ENCODE data around the gene NKD1. TPM values are rescaled to one million over a fixed set of nuclear protein-coding genes. Genes with fewer than 3 reads are reported as not detected.

The NKD1 gene, protein sequence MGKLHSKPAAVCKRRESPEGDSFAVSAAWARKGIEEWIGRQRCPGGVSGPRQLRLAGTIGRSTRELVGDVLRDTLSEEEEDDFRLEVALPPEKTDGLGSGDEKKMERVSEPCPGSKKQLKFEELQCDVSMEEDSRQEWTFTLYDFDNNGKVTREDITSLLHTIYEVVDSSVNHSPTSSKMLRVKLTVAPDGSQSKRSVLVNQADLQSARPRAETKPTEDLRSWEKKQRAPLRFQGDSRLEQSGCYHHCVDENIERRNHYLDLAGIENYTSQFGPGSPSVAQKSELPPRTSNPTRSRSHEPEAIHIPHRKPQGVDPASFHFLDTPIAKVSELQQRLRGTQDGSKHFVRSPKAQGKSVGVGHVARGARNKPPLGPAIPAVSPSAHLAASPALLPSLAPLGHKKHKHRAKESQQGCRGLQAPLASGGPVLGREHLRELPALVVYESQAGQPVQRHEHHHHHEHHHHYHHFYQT
- total RNA-seq = 0.90 TPM
- 0.98 TPM for polyA plus RNA-seq
- long read RNA-seq, donor 1 = 0 reads
- long read RNA-seq, donor 2 = 0 reads
- long read RNA-seq, donor 3 = 0 reads
- long read RNA-seq, donor 4, full-length matches to known transcripts = 1 of 1 reads
- long read RNA-seq, donor 4, partial matches to known transcripts = 0 of 1 reads
- long read RNA-seq, donor 4, other reads (novel, unspliced or antisense) = 0 of 1 reads
- long read RNA-seq, donor 5, full-length matches to known transcripts = 2 of 2 reads
- long read RNA-seq, donor 5, partial matches to known transcripts = 0 of 2 reads
- long read RNA-seq, donor 5, other reads (novel, unspliced or antisense) = 0 of 2 reads
- long read RNA-seq, donor 6 = 0 reads
- long read RNA-seq, donor 7, full-length matches to known transcripts = 2 of 2 reads
- long read RNA-seq, donor 7, partial matches to known transcripts = 0 of 2 reads
- long read RNA-seq, donor 7, other reads (novel, unspliced or antisense) = 0 of 2 reads
- long read RNA-seq, donor 8 = 0 reads
- long read RNA-seq, donor 9 = 0 reads
- long read RNA-seq, donor 10 = 0 reads

DNA sequence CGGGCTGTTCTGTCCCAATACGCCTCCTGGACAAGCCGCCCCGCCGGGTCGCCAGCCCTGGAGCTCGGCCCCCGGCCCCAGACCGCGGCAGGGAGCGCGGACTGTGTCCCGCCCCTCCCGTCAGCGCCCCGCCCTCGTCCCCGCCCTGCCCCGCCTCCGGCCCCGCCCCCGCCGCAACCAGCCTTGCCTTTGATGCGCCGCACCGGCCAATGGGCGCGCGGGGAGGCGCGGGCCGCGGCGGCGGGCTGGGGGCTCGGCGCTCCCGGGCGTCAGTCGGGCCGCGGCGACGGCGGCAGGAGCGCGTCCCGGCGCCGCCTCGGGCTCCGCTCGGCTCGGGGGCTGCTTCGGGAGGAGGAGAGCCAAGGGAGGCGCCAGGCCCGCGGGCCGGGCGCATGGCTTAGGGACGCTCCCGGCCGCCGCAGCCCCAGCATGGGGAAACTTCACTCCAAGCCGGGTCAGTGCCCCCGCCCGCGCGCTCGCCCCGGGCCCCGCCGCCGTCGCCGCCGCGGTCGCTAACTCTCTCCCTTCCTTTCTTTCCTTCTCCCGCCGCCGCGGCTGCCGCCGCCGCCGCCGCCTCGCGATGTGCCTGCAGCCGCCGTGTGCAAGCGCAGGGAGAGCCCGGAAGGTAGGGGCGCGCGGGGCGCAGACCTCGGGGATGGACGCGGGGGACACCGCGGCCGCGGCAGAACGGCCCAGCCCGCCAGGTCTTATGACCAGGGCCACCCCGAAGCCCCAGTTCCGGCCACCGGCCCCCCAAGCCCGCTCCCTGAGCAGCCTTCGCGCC is at the start of gene NKD1:
Gene NKD1, plus strand, starts transcription at position 272 of the 784 bp plus-strand sequence. Its CDS starts 158 bp downstream, at position 430.
- Histone ChIP-seq H3K27me3 (ENCODE audit: control insufficient read depth in 2 of 2, insufficient read depth in 1 of 2, low read length in 1 of 2) (peaks cover 49 to 77% of the 10 kb centered on the region in 2 donors), H3K27ac (ENCODE audit: low read depth in 1 of 2, low read length in 1 of 2) (peak within 1 kb of the TSS in 1 of 2 donors; percentile 83), H3K4me3 (ENCODE audit: low read length in 2 of 2) (peak within 1 kb of the TSS; percentile 59 to 68), H3K4me1 (ENCODE audit: control insufficient read depth in 2 of 2, insufficient read depth in 2 of 2, low read length in 2 of 2) (peaks cover 3 to 12% of the 10 kb centered on the region in 2 donors), H3K36me3 (ENCODE audit: control insufficient read depth in 2 of 2, insufficient read depth in 2 of 2, low read length in 1 of 2) (no peaks in the 10 kb centered on the region), H3K9me3 (ENCODE audit: control insufficient read depth in 2 of 2, insufficient read depth in 1 of 2, low read length in 1 of 2) (peaks cover 0 to 11% of the 10 kb centered on the region in 2 donors)
- DNase-seq (ENCODE audit: low read depth in 6 of 9, low spot score in 9 of 9) = peak in 7 of 9 donors; percentile 34 to 78 (median 57)
- under 1% methylated on average over 108 of the region's 113 CpGs for WGBS

DNA sequence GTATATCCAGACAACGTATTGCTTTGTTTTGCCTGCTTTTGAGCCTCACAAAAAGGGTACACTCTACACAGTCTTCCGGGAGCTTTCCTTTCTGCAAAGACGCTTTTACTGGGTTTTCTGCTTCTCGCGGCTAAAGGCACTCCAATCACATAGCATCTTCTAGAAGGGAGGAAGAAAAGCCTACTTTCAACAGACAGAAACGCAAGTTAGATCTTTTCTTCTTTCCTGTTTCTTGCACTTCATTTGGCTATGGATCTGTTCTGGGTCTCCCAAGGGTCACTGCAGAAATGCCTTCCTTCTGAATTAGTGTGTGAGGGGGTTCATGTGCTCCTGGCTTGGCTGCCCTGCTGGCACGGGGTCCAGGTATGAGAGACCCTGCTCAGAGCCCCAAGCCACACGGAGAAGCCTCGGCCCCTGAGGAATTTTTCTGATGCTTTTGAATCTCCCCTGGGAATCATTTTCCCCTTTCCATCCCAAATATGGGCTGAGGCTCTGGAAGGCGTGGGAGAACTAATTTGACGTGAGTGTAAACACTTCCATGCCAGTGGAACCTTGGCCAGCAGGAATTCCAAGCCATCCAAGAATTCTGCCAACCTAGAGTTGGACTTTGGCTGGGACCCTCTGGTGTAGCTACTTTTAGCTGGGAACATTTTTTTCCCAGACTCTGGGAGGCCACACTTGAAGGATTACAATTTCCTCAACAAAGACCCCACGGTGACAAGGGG is 49.6 kb upstream of the NKD1 start:
- H3K27me3 ChIP-seq (ENCODE audit: control insufficient read depth in 2 of 2, insufficient read depth in 1 of 2, low read length in 1 of 2) = no peaks in the 10 kb centered on the region
- H3K4me3 ChIP-seq (ENCODE audit: low read length in 2 of 2) = no peak overlapping the region
- WGBS = 87% methylated on average over 12 of the region's 12 CpGs
- H3K9me3 ChIP-seq (ENCODE audit: control insufficient read depth in 2 of 2, insufficient read depth in 1 of 2, low read length in 1 of 2) = peaks cover 0 to 2% of the 10 kb centered on the region in 2 donors
- no peaks in the 10 kb centered on the region for H3K4me1 ChIP-seq (ENCODE audit: control insufficient read depth in 2 of 2, insufficient read depth in 2 of 2, low read length in 2 of 2)
- no peak overlapping the region for H3K27ac ChIP-seq (ENCODE audit: low read depth in 1 of 2, low read length in 1 of 2)
- H3K36me3 ChIP-seq (ENCODE audit: control insufficient read depth in 2 of 2, insufficient read depth in 2 of 2, low read length in 1 of 2) = no peaks in the 10 kb centered on the region
- DNase-seq (ENCODE audit: low read depth in 6 of 9, low spot score in 9 of 9) = no peak

DNA sequence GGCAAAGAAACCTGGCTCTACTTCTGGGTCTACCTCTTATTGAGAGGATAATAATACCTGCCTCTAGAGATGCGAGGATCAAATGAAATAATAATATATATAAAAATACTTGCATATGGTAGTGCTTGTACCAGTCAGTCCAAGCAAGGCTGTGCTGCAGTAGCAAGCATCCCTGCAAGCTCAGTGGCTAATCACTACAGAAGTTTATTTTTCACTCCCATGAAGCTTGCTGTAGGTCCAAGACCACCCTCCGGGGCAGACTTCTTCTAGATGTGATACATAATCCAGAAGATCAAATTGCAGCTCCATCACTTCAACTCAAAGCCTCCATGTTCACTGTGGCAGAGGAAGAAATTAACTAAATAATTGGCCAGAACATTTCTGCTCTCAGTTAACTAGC is 48.9 kb upstream of the NKD1 start:
- no peak for DNase-seq (ENCODE audit: low read depth in 6 of 9, low spot score in 9 of 9)
- Histone ChIP-seq H3K4me1 (ENCODE audit: control insufficient read depth in 2 of 2, insufficient read depth in 2 of 2, low read length in 2 of 2) (no peaks in the 10 kb centered on the region), H3K27me3 (ENCODE audit: control insufficient read depth in 2 of 2, insufficient read depth in 1 of 2, low read length in 1 of 2) (no peaks in the 10 kb centered on the region), H3K27ac (ENCODE audit: low read depth in 1 of 2, low read length in 1 of 2) (no peak overlapping the region), H3K36me3 (ENCODE audit: control insufficient read depth in 2 of 2, insufficient read depth in 2 of 2, low read length in 1 of 2) (no peaks in the 10 kb centered on the region), H3K9me3 (ENCODE audit: control insufficient read depth in 2 of 2, insufficient read depth in 1 of 2, low read length in 1 of 2) (peaks cover 0 to 2% of the 10 kb centered on the region in 2 donors), H3K4me3 (ENCODE audit: low read length in 2 of 2) (no peak overlapping the region)
- 96% methylated on average over 2 of the region's 2 CpGs for WGBS

DNA sequence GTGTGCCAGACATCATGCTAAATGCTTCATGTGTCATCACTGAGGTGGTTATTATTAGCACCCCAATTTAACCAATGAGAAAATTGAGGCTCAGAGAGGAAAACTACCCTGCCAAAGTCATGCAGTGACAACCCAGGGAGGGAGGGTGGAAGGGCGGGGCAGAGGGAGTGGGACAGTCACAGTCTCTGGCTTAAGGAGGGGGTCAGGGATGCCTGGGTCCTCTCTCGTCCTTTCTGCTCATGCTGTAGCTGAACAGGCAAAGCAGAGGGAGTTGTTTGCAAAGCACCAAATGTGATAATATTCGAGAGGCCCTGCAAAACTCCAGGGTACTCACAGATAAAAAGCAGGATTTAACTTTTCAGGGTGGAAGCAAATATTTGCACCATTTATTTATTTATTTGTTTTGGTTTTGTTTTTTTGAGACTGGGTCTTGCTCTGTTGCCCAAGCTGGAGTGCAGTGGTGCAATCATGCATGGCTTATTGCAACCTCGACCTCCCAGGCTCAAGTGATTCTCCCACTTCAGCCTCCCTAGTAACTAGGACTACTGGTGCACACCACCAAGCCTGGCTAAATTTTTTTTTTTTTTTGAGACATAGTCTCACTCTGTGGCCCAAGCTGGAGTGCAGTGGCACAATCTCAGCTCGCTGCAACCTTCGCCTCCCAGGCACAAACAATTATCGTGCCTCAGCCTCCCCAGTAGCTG is 47.9 kb upstream of the NKD1 start:
- no peak for DNase-seq (ENCODE audit: low read depth in 6 of 9, low spot score in 9 of 9)
- peaks cover 0 to 2% of the 10 kb centered on the region in 2 donors for H3K9me3 ChIP-seq (ENCODE audit: control insufficient read depth in 2 of 2, insufficient read depth in 1 of 2, low read length in 1 of 2)
- H3K4me3 ChIP-seq (ENCODE audit: low read length in 2 of 2) = no peak overlapping the region
- no peaks in the 10 kb centered on the region for H3K36me3 ChIP-seq (ENCODE audit: control insufficient read depth in 2 of 2, insufficient read depth in 2 of 2, low read length in 1 of 2)
- no peaks in the 10 kb centered on the region for H3K4me1 ChIP-seq (ENCODE audit: control insufficient read depth in 2 of 2, insufficient read depth in 2 of 2, low read length in 2 of 2)
- 97% methylated on average over 7 of the region's 7 CpGs for WGBS
- no peaks in the 10 kb centered on the region for H3K27me3 ChIP-seq (ENCODE audit: control insufficient read depth in 2 of 2, insufficient read depth in 1 of 2, low read length in 1 of 2)
- H3K27ac ChIP-seq (ENCODE audit: low read depth in 1 of 2, low read length in 1 of 2) = no peak overlapping the region

DNA sequence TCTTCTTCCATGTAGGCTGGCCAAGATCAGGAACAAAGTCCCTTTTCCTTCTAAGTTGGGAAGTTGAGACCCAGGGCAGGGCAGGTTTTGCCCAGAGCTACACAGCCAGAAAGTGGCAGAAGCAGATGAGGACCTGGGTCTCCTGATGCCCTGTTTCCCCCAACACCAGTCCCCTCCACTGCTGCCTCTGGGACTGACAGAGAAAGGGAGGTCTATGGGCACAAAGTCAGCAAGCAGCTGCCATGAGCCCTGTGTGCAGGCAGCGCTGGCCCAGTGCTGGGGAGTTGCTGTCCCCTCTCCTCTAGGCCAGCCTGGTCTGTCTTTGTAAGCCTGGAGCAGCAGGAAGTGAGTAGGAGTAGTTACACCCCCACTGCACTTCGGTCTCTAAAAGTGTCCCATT is 46.9 kb upstream of the NKD1 start:
- H3K4me3 ChIP-seq (ENCODE audit: low read length in 2 of 2) = no peak overlapping the region
- no peaks in the 10 kb centered on the region for H3K36me3 ChIP-seq (ENCODE audit: control insufficient read depth in 2 of 2, insufficient read depth in 2 of 2, low read length in 1 of 2)
- H3K27me3 ChIP-seq (ENCODE audit: control insufficient read depth in 2 of 2, insufficient read depth in 1 of 2, low read length in 1 of 2) = peaks cover 0 to 3% of the 10 kb centered on the region in 2 donors
- H3K9me3 ChIP-seq (ENCODE audit: control insufficient read depth in 2 of 2, insufficient read depth in 1 of 2, low read length in 1 of 2) = peaks cover 0 to 2% of the 10 kb centered on the region in 2 donors
- H3K4me1 ChIP-seq (ENCODE audit: control insufficient read depth in 2 of 2, insufficient read depth in 2 of 2, low read length in 2 of 2) = no peaks in the 10 kb centered on the region
- no peak overlapping the region for H3K27ac ChIP-seq (ENCODE audit: low read depth in 1 of 2, low read length in 1 of 2)
- 93% methylated on average over 2 of the region's 2 CpGs for WGBS
- no peak for DNase-seq (ENCODE audit: low read depth in 6 of 9, low spot score in 9 of 9)

DNA sequence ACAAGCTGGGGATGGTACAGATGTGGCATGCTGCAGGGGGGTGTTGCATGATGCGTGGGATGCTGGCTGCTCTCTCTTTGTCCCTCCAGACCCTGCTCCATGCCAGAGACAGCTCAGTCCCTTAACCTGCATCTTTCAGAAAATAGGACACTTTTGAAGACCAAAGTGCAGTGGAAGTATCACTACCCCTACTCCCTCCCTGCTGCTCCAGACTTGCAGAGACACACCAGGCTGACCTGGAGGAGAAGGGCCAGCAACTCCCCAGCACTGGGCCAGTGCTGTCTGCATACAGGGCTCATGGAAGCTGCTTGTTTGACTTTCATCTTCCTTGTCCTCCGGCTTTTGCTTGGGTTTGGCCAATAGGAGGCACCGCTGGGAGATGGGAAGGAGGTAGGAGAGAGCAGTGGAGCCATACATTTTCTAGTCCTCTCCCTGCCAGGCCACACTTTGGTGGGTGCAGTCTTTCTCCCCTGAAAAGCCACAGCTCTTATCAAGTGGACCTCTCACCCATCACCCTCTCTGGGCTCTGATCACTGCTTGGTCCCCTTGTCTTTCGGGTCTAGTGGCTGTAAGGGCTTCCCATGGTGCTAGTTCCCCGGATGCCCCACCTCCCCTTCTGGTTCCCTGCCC is 46.1 kb upstream of the NKD1 start:
- no peak overlapping the region for H3K27ac ChIP-seq (ENCODE audit: low read depth in 1 of 2, low read length in 1 of 2)
- no peaks in the 10 kb centered on the region for H3K36me3 ChIP-seq (ENCODE audit: control insufficient read depth in 2 of 2, insufficient read depth in 2 of 2, low read length in 1 of 2)
- no peak for DNase-seq (ENCODE audit: low read depth in 6 of 9, low spot score in 9 of 9)
- no peak overlapping the region for H3K4me3 ChIP-seq (ENCODE audit: low read length in 2 of 2)
- WGBS = 94% methylated on average over 5 of the region's 5 CpGs
- no peaks in the 10 kb centered on the region for H3K4me1 ChIP-seq (ENCODE audit: control insufficient read depth in 2 of 2, insufficient read depth in 2 of 2, low read length in 2 of 2)
- H3K27me3 ChIP-seq (ENCODE audit: control insufficient read depth in 2 of 2, insufficient read depth in 1 of 2, low read length in 1 of 2) = peaks cover 0 to 5% of the 10 kb centered on the region in 2 donors
- H3K9me3 ChIP-seq (ENCODE audit: control insufficient read depth in 2 of 2, insufficient read depth in 1 of 2, low read length in 1 of 2) = peaks cover 0 to 2% of the 10 kb centered on the region in 2 donors

DNA sequence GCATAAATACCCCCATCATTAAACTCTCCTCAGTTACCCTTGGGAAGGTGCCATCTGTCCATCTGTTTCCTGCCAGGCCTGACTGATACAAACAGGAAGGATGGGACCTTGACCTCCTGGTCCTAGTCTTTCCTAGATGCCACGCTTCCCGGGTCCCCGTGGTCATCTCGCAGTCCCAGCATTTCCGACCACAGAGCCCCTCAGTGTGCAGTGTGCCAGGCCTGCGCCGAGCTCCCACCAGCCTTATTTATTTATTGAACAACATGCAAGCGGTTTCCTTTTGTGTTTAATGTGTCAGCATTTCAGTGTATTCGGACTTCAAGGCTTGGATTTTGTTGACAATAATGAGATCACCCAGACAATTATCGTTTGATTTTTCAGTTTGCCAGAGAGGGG is 45.6 kb upstream of the NKD1 start:
- no peak overlapping the region for H3K27ac ChIP-seq (ENCODE audit: low read depth in 1 of 2, low read length in 1 of 2)
- H3K4me1 ChIP-seq (ENCODE audit: control insufficient read depth in 2 of 2, insufficient read depth in 2 of 2, low read length in 2 of 2) = no peaks in the 10 kb centered on the region
- WGBS = 80% methylated on average over 10 of the region's 10 CpGs
- H3K36me3 ChIP-seq (ENCODE audit: control insufficient read depth in 2 of 2, insufficient read depth in 2 of 2, low read length in 1 of 2) = no peaks in the 10 kb centered on the region
- no peak for DNase-seq (ENCODE audit: low read depth in 6 of 9, low spot score in 9 of 9)
- H3K4me3 ChIP-seq (ENCODE audit: low read length in 2 of 2) = no peak overlapping the region
- peaks cover 0 to 2% of the 10 kb centered on the region in 2 donors for H3K9me3 ChIP-seq (ENCODE audit: control insufficient read depth in 2 of 2, insufficient read depth in 1 of 2, low read length in 1 of 2)
- peaks cover 0 to 5% of the 10 kb centered on the region in 2 donors for H3K27me3 ChIP-seq (ENCODE audit: control insufficient read depth in 2 of 2, insufficient read depth in 1 of 2, low read length in 1 of 2)

All from thymus (tissue), 14 donors.